ENCODE data around the gene CNTN3. TPM values are rescaled to one million over a fixed set of nuclear protein-coding genes. Genes with fewer than 3 reads are reported as not detected.

The CNTN3 gene
- total and polyA plus RNA-seq, 2 of the 13 experiments (the other 11 are each of a cell fraction or from before 2014, with no cell fraction given): not detected

DNA sequence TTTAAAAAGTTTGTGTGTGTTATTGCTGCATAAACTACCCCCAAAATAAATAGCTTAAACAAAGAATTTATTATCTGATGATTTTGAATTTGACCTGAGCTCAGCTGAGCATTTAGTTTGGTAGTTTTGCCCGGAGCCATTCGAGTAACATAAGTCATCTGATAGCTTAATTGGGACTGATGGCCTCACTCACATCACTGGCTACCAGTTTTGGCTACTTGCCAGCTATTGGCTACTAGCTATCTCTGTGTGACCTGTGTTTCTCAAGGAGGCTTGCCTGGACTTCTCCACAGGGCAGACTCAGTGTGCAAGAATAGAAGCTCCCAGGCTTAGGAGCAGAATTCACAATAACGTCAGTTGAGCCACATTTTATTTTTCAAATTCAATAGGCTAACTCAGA lies 9.0 kb downstream of the CNTN3 start (continued):
- TF ChIP-seq REL (CRISPR knock-in tag; conservative IDR thresholded peaks at IDR 0.05) (no peak), CEBPB (IDR thresholded peaks at IDR 0.05; ENCODE audit: borderline replicate concordance, low read depth, low read length) (no peak), NFIC (IDR thresholded peaks at IDR 0.05; ENCODE audit: low read length) (no peak), NAIF1 (CRISPR knock-in tag; IDR thresholded peaks at IDR 0.05; ENCODE audit: borderline replicate concordance) (no peak)
- TF ChIP-seq, protein P1, sequence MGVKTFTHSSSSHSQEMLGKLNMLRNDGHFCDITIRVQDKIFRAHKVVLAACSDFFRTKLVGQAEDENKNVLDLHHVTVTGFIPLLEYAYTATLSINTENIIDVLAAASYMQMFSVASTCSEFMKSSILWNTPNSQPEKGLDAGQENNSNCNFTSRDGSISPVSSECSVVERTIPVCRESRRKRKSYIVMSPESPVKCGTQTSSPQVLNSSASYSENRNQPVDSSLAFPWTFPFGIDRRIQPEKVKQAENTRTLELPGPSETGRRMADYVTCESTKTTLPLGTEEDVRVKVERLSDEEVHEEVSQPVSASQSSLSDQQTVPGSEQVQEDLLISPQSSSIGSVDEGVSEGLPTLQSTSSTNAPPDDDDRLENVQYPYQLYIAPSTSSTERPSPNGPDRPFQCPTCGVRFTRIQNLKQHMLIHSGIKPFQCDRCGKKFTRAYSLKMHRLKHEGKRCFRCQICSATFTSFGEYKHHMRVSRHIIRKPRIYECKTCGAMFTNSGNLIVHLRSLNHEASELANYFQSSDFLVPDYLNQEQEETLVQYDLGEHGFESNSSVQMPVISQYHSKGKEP (CRISPR knock-in tag; IDR thresholded peaks at IDR 0.05): no peak
- TF ChIP-seq, protein P2, sequence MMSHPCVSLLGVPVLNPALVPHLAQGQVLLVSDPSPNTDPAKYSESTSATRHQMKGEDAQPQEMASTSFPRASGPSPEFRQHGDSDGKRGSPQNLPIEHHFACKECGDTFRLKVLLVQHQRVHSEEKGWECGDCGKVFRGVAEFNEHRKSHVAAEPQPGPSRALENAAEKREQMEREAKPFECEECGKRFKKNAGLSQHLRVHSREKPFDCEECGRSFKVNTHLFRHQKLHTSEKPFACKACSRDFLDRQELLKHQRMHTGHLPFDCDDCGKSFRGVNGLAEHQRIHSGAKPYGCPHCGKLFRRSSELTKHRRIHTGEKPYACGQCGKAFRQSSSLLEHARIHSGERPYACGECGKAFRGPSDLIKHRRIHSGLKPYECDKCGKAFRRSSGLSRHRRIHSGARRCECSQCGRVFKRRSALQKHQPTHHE (CRISPR knock-in tag; IDR thresholded peaks at IDR 0.05; ENCODE audit: borderline replicate concordance): no peak
- TF ChIP-seq, protein P3, sequence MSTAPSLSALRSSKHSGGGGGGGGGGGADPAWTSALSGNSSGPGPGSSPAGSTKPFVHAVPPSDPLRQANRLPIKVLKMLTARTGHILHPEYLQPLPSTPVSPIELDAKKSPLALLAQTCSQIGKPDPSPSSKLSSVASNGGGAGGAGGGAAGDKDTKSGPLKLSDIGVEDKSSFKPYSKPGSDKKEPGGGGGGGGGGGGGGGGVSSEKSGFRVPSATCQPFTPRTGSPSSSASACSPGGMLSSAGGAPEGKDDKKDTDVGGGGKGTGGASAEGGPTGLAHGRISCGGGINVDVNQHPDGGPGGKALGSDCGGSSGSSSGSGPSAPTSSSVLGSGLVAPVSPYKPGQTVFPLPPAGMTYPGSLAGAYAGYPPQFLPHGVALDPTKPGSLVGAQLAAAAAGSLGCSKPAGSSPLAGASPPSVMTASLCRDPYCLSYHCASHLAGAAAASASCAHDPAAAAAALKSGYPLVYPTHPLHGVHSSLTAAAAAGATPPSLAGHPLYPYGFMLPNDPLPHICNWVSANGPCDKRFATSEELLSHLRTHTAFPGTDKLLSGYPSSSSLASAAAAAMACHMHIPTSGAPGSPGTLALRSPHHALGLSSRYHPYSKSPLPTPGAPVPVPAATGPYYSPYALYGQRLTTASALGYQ (CRISPR knock-in tag; IDR thresholded peaks at IDR 0.05): no peak

DNA sequence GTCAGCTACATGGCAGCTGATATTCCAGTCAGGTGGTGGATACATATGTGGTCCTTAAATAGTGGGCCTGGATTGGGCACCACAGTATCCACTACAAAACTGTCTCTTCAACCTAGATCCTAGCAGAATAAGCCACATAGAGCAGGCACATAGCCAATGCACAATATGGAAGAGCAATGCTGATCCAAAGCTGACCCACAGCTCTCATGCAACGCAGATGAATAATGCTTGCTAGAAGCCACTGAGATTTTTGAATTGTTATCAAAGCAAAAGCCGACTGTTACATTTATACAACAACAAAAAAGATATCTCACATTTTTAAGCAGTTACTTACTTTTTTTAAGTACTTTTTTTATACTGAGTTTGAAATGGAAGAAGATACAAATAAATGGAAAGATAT lies 11.2 kb downstream of the CNTN3 start:
- no peaks in the 10 kb centered on the region for H3K79me2 ChIP-seq (ENCODE audit: insufficient read depth, low read length)
- CTCF ChIA-PET (ENCODE audit: low intra/inter-chr PET ratio, low total read pairs): no interaction called here
- no TSS peak for BruUV-seq (replicated peaks)
- TF ChIP-seq BRCA1 (CRISPR knock-in tag; IDR thresholded peaks at IDR 0.05) (no peak), ZNF570 (CRISPR knock-in tag; IDR thresholded peaks at IDR 0.05; ENCODE audit: borderline replicate concordance) (no peak), ESRRA (CRISPR knock-in tag; IDR thresholded peaks at IDR 0.05; ENCODE audit: low read depth) (no peak), DR1 (CRISPR knock-in tag; IDR thresholded peaks at IDR 0.05) (no peak), NPAS2 (CRISPR knock-in tag; IDR thresholded peaks at IDR 0.05; ENCODE audit: borderline replicate concordance) (no peak), ZNF749 (CRISPR knock-in tag; IDR thresholded peaks at IDR 0.05; ENCODE audit: borderline replicate concordance) (no peak), ZNF317 (CRISPR knock-in tag; IDR thresholded peaks at IDR 0.05) (no peak), SMARCE1 (IDR thresholded peaks at IDR 0.05; ENCODE audit: borderline replicate concordance) (no peak), BHLHE40 (IDR thresholded peaks at IDR 0.05; ENCODE audit: low read length) (no peak), ZNF660 (CRISPR knock-in tag; IDR thresholded peaks at IDR 0.05; ENCODE audit: borderline replicate concordance, low read depth) (no peak), ZNF101 (CRISPR knock-in tag; IDR thresholded peaks at IDR 0.05; ENCODE audit: borderline replicate concordance, low read depth) (no peak), GATAD1 (CRISPR knock-in tag; IDR thresholded peaks at IDR 0.05) (no peak)
- no peak overlapping the region for H2AFZ ChIP-seq (ENCODE audit: low read length)
- H4K20me1 ChIP-seq (ENCODE audit: insufficient read depth, low read length): no peaks in the 10 kb centered on the region
- DNase-seq (ENCODE audit: low spot score) (no peak), FAIRE-seq (no peak), ATAC-seq (no peak)
- H3K27ac ChIP-seq (ENCODE audit: extremely low read length, insufficient read depth, low read length): no peak overlapping the region
- peaks cover 14% of the 10 kb centered on the region for H3K9me3 ChIP-seq (ENCODE audit: low read length)
- 1% methylated on average over 2 of the region's 2 CpGs for WGBS (ENCODE audit: low lambda C conversion rate)
- H3K4me3 ChIP-seq (replicated peaks in 1 of 3; ENCODE audit: insufficient read depth in 1 of 3, low read depth in 2 of 3, low read length in 3 of 3): no peak overlapping the region
- no peaks in the 10 kb centered on the region for H3K36me3 ChIP-seq (replicated peaks in 1 of 2; ENCODE audit: control insufficient read depth in 1 of 2, insufficient read depth in 2 of 2, low read length in 2 of 2)
- H3K4me1 ChIP-seq (ENCODE audit: insufficient read depth, low read length): no peaks in the 10 kb centered on the region
- H3K27me3 ChIP-seq (ENCODE audit: control insufficient read depth in 1 of 2, insufficient read depth in 2 of 2, low read length in 2 of 2): no peaks in the 10 kb centered on the region
- POLR2A ChIA-PET: no interaction called here
- no peak overlapping the region for H3K4me2 ChIP-seq (ENCODE audit: low read depth, low read length)
- in situ Hi-C loops (cut with HindIII; ENCODE audit: extremely low pct_ligation_motif_present, low pct_unique_long_range_greater_than_20kb): no loop called here
- intact Hi-C loops (cut with micrococcal nuclease; ENCODE audit: unreplicated experiment): no loop called here
- H3K9ac ChIP-seq (ENCODE audit: insufficient read depth, low read depth, low read length): no peak overlapping the region

Measured in HepG2 (cell line).